A673 (cell line): ENCODE measurements around the gene PLCB2.

Experiments used
- EZH2 ChIP-seq: fragments of 200-600 bp; sonication (generic); IDR thresholded peaks from 2 replicates; pipeline ENCODE4 v1.6.1; 2017; ENCODE audit warnings: borderline replicate concordance, low read depth, mild to moderate bottlenecking, mixed read lengths, antibody characterized with exemption, low read length; ENCODE audit not compliant: poor library complexity, severe bottlenecking
- TF ChIP-seq, protein P1 (sequence below): fragments of 300-800, 200-600 bp; sonication (generic); conservative IDR thresholded peaks from 2 replicates; pipeline ENCODE4 v1.5.1; 2017; ENCODE audit warnings: low read depth, mild to moderate bottlenecking, antibody characterized with exemption, low read length, moderate library complexity, mixed read lengths

DNA sequence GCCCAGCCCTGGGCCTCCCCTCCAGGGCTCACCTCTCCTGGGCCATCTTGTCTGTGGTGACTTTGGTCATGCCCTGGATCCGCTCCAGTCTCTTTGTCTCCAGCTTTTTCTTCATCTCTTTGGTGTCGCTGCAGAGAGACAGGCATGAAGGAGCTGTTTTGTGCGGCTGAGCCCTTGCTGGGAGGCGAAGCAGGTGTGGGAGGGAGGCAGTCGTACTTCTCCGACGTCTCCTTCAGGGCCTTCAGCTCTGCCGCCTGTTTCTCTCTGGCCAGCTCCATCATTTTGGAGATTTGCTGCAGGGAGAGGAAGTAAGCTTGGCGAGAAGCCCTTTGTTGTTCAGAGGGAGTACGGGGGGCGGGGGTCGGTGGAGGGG, 17.2 kb downstream of the PLCB2 start:
- TF ChIP-seq, protein P1, sequence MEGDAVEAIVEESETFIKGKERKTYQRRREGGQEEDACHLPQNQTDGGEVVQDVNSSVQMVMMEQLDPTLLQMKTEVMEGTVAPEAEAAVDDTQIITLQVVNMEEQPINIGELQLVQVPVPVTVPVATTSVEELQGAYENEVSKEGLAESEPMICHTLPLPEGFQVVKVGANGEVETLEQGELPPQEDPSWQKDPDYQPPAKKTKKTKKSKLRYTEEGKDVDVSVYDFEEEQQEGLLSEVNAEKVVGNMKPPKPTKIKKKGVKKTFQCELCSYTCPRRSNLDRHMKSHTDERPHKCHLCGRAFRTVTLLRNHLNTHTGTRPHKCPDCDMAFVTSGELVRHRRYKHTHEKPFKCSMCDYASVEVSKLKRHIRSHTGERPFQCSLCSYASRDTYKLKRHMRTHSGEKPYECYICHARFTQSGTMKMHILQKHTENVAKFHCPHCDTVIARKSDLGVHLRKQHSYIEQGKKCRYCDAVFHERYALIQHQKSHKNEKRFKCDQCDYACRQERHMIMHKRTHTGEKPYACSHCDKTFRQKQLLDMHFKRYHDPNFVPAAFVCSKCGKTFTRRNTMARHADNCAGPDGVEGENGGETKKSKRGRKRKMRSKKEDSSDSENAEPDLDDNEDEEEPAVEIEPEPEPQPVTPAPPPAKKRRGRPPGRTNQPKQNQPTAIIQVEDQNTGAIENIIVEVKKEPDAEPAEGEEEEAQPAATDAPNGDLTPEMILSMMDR: no peak
- no peak for TF ChIP-seq EZH2
